Activated naive CD4-positive, alpha-beta T cell treated with anti-CD3 and anti-CD28 coated beads, Interleukin-2, amount 50 U/mL, for 24 hours (primary cell): ENCODE results near the gene CUZD1.

ENCODE experiments used
- H3K27ac Mint-ChIP-seq: one replicate; pipeline ENCODE4 v1.8.0; 2021; ENCODE audit warnings: mild to moderate bottlenecking, mixed read lengths
- H3K27me3 Mint-ChIP-seq: one replicate; pipeline ENCODE4 v1.8.0; 2021; ENCODE audit warnings: mixed read lengths
- H3K36me3 Mint-ChIP-seq: one replicate; pipeline ENCODE4 v1.8.0; 2021; ENCODE audit warnings: mixed read lengths
- H3K4me1 Mint-ChIP-seq: one replicate; pipeline ENCODE4 v1.8.0; 2021; ENCODE audit warnings: mixed read lengths
- H3K4me3 Mint-ChIP-seq: one replicate; pipeline ENCODE4 v1.8.0; 2021; ENCODE audit warnings: mild to moderate bottlenecking, mixed read lengths
- H3K9me3 Mint-ChIP-seq: one replicate; pipeline ENCODE4 v1.8.0; 2021; ENCODE audit warnings: mixed read lengths

The CUZD1 gene

GRCh38 chr10:122841569-122841968 lies 4.1 kb downstream of the CUZD1 start:
- Mint-ChIP-seq H3K27me3 (no peaks in the 10 kb centered on the region), H3K4me1 (no peaks in the 10 kb centered on the region), H3K27ac (no peak overlapping the region), H3K4me3 (no peak overlapping the region), H3K36me3 (peaks cover 37% of the 10 kb centered on the region), H3K9me3 (peaks cover 5% of the 10 kb centered on the region)

- H3K27ac Mint-ChIP-seq: no peak overlapping the region
These were observed 6.2 kb downstream of the CUZD1 start for GRCh38 chr10:122839505-122839904.

GRCh38 chr10:122838880-122839279 lies 6.8 kb downstream of the CUZD1 start:
- H3K9me3 Mint-ChIP-seq: no peaks in the 10 kb centered on the region
- no peak overlapping the region for H3K4me3 Mint-ChIP-seq
- H3K36me3 Mint-ChIP-seq: peaks cover 33% of the 10 kb centered on the region
- H3K4me1 Mint-ChIP-seq: no peaks in the 10 kb centered on the region
- no peaks in the 10 kb centered on the region for H3K27me3 Mint-ChIP-seq
- H3K27ac Mint-ChIP-seq: no peak overlapping the region

More at GRCh38 chr10:122839505-122839904, 6.2 kb downstream of the CUZD1 start:
- H3K9me3 Mint-ChIP-seq: no peaks in the 10 kb centered on the region
- no peaks in the 10 kb centered on the region for H3K4me1 Mint-ChIP-seq
- no peaks in the 10 kb centered on the region for H3K27me3 Mint-ChIP-seq
- H3K4me3 Mint-ChIP-seq: no peak overlapping the region
- H3K36me3 Mint-ChIP-seq: peaks cover 35% of the 10 kb centered on the region

- H3K27me3 Mint-ChIP-seq: no peaks in the 10 kb centered on the region
- H3K4me3 Mint-ChIP-seq: no peak overlapping the region
- peaks cover 34% of the 10 kb centered on the region for H3K36me3 Mint-ChIP-seq
- H3K4me1 Mint-ChIP-seq: no peaks in the 10 kb centered on the region
- no peaks in the 10 kb centered on the region for H3K9me3 Mint-ChIP-seq
- H3K27ac Mint-ChIP-seq: no peak overlapping the region
These were observed 9.7 kb downstream of the CUZD1 start for GRCh38 chr10:122835908-122836307.

- no peak overlapping the region for H3K27ac Mint-ChIP-seq
- no peaks in the 10 kb centered on the region for H3K9me3 Mint-ChIP-seq
- peaks cover 13% of the 10 kb centered on the region for H3K36me3 Mint-ChIP-seq
- H3K4me1 Mint-ChIP-seq: no peaks in the 10 kb centered on the region
- peaks cover 2% of the 10 kb centered on the region for H3K27me3 Mint-ChIP-seq
- no peak overlapping the region for H3K4me3 Mint-ChIP-seq
These were observed 14.7 kb downstream of the CUZD1 start for GRCh38 chr10:122830965-122831353.

GRCh38 chr10:122830273-122830964 lies 15.2 kb downstream of the CUZD1 start:
- H3K4me3 Mint-ChIP-seq: no peak overlapping the region
- H3K27ac Mint-ChIP-seq: no peak overlapping the region
- peaks cover 12% of the 10 kb centered on the region for H3K36me3 Mint-ChIP-seq
- H3K4me1 Mint-ChIP-seq: no peaks in the 10 kb centered on the region
- peaks cover 2% of the 10 kb centered on the region for H3K27me3 Mint-ChIP-seq
- H3K9me3 Mint-ChIP-seq: no peaks in the 10 kb centered on the region

- peaks cover 2% of the 10 kb centered on the region for H3K27me3 Mint-ChIP-seq
- H3K4me3 Mint-ChIP-seq: no peak overlapping the region
- no peaks in the 10 kb centered on the region for H3K9me3 Mint-ChIP-seq
- no peaks in the 10 kb centered on the region for H3K4me1 Mint-ChIP-seq
- H3K36me3 Mint-ChIP-seq: peaks cover 12% of the 10 kb centered on the region
- no peak overlapping the region for H3K27ac Mint-ChIP-seq
These were observed 16.2 kb downstream of the CUZD1 start for GRCh38 chr10:122829454-122829853.

GRCh38 chr10:122828716-122829255 lies 16.9 kb downstream of the CUZD1 start:
- Mint-ChIP-seq H3K4me3 (no peak overlapping the region), H3K36me3 (peaks cover 12% of the 10 kb centered on the region), H3K27me3 (peaks cover 6% of the 10 kb centered on the region), H3K4me1 (no peaks in the 10 kb centered on the region), H3K9me3 (no peaks in the 10 kb centered on the region), H3K27ac (no peak overlapping the region)

GRCh38 chr10:122827302-122827701 lies 18.4 kb downstream of the CUZD1 start:
- no peaks in the 10 kb centered on the region for H3K4me1 Mint-ChIP-seq
- peaks cover 8% of the 10 kb centered on the region for H3K27me3 Mint-ChIP-seq
- H3K27ac Mint-ChIP-seq: no peak overlapping the region
- H3K4me3 Mint-ChIP-seq: no peak overlapping the region
- H3K9me3 Mint-ChIP-seq: no peaks in the 10 kb centered on the region
- H3K36me3 Mint-ChIP-seq: peaks cover 9% of the 10 kb centered on the region

GRCh38 chr10:122822973-122823690 lies 22.5 kb downstream of the CUZD1 start:
- Mint-ChIP-seq H3K4me3 (no peak overlapping the region), H3K27me3 (peaks cover 18% of the 10 kb centered on the region), H3K9me3 (no peaks in the 10 kb centered on the region), H3K4me1 (no peaks in the 10 kb centered on the region), H3K36me3 (no peaks in the 10 kb centered on the region), H3K27ac (no peak overlapping the region)

GRCh38 chr10:122821808-122822207 lies 23.8 kb downstream of the CUZD1 start:
- no peaks in the 10 kb centered on the region for H3K9me3 Mint-ChIP-seq
- peaks cover 25% of the 10 kb centered on the region for H3K27me3 Mint-ChIP-seq
- no peak overlapping the region for H3K4me3 Mint-ChIP-seq
- H3K4me1 Mint-ChIP-seq: no peaks in the 10 kb centered on the region
- H3K27ac Mint-ChIP-seq: peak overlapping the region; percentile 19
- no peaks in the 10 kb centered on the region for H3K36me3 Mint-ChIP-seq

GRCh38 chr10:122815458-122815857 lies 30.2 kb downstream of the CUZD1 start:
- Mint-ChIP-seq H3K4me1 (no peaks in the 10 kb centered on the region), H3K27me3 (peaks cover 21% of the 10 kb centered on the region), H3K36me3 (no peaks in the 10 kb centered on the region), H3K9me3 (no peaks in the 10 kb centered on the region), H3K4me3 (no peak overlapping the region), H3K27ac (no peak overlapping the region)

GRCh38 chr10:122814493-122814892 lies 31.2 kb downstream of the CUZD1 start:
- Mint-ChIP-seq H3K4me1 (no peaks in the 10 kb centered on the region), H3K36me3 (no peaks in the 10 kb centered on the region), H3K27me3 (peaks cover 21% of the 10 kb centered on the region), H3K27ac (no peak overlapping the region), H3K9me3 (peaks cover 2% of the 10 kb centered on the region), H3K4me3 (no peak overlapping the region)

GRCh38 chr10:122812751-122813150 lies 32.9 kb downstream of the CUZD1 start:
- H3K4me3 Mint-ChIP-seq: no peak overlapping the region
- peaks cover 10% of the 10 kb centered on the region for H3K27me3 Mint-ChIP-seq
- H3K36me3 Mint-ChIP-seq: no peaks in the 10 kb centered on the region
- no peak overlapping the region for H3K27ac Mint-ChIP-seq
- peaks cover 4% of the 10 kb centered on the region for H3K9me3 Mint-ChIP-seq
- H3K4me1 Mint-ChIP-seq: no peaks in the 10 kb centered on the region

- Mint-ChIP-seq H3K27ac (no peak overlapping the region), H3K4me1 (no peaks in the 10 kb centered on the region), H3K9me3 (peaks cover 4% of the 10 kb centered on the region)
These were observed 43.4 kb downstream of the CUZD1 start for GRCh38 chr10:122802282-122802681.

GRCh38 chr10:122798704-122799231 lies 46.9 kb downstream of the CUZD1 start:
- H3K36me3 Mint-ChIP-seq: no peaks in the 10 kb centered on the region
- peaks cover 4% of the 10 kb centered on the region for H3K9me3 Mint-ChIP-seq
- no peak overlapping the region for H3K27ac Mint-ChIP-seq
- H3K4me3 Mint-ChIP-seq: no peak overlapping the region
- H3K27me3 Mint-ChIP-seq: peaks cover 11% of the 10 kb centered on the region
- H3K4me1 Mint-ChIP-seq: no peaks in the 10 kb centered on the region

More at GRCh38 chr10:122802282-122802681, 43.4 kb downstream of the CUZD1 start:
- Mint-ChIP-seq H3K4me3 (no peak overlapping the region), H3K27me3 (peaks cover 11% of the 10 kb centered on the region), H3K36me3 (no peaks in the 10 kb centered on the region)
